Kidney tubule cell (primary cell): ENCODE data around the gene CALML4.
A peak's percentile ranks its signal among the peaks of the same experiment; 100 is the strongest.
"Not testable (repeated sequence)": the region's sequence is repeated elsewhere in the genome, so short reads cannot be mapped to it uniquely, and the experiment has no call there.

Source experiments
- DNase-seq: peaks from one replicate; pipeline ENCODE4 v3.0.0-alpha.2; 2018; ENCODE audit warnings: low spot score

The CALML4 gene

DNA sequence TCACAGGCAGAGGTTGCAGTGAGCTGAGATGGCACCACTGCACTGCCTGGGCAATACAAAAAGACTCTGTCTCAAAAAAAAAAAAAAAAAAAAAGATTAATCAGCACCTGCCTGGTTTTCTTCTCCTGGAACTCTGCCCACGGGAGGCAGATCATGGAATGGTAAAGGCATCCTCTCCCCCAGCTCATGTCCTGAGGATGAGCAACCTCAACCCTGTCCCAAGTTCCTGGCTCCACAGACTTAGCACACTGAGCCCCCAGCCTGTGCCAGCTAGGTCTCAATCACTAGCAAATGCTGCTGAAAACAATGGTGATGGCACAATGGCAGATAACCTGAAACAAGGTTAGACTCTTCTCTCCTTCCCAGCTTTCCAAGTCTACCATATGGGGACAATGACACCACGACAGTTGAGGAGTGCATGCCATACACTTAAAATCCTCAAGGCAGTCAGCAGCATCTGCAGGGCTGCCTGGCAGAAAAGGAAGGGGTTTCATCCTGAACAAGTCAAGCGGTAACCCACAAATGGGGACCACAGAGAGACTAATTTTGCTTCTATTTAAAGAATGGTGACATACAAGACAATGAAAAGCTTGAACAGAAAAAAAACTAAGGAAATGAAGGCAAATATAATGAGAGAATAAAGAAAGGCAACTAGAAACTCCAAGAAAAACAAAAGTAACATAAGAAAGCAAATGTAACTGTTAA, 19.6 kb upstream of the CALML4 start:
- peak; percentile 28 for DNase-seq

DNA sequence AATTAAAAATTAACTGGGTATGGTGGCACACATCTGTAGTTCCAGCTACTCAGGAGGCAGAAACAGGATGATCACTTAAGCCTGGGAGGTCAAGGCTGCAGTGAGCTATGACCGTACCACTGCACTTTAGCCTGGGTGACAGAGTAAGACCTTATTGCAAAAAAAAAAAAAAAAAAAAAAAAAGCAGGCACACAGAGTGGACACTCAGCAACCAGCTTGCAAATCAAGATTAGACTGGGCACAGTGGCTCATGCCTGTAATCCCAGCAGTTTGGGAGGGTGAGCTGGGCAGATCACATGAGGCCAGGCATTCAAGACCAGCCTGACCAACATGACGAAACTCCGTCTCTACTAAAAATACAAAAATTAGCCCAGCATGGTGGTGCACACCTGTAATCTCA, 19.0 kb upstream of the CALML4 start:
- no peak for DNase-seq

GRCh38 chr15:68223171-68223570, 18.0 kb upstream of the CALML4 start:
- no peak for DNase-seq

- not testable (repeated sequence) for DNase-seq
Observed at GRCh38 chr15:68222432-68222743, 17.3 kb upstream of the CALML4 start.

DNA sequence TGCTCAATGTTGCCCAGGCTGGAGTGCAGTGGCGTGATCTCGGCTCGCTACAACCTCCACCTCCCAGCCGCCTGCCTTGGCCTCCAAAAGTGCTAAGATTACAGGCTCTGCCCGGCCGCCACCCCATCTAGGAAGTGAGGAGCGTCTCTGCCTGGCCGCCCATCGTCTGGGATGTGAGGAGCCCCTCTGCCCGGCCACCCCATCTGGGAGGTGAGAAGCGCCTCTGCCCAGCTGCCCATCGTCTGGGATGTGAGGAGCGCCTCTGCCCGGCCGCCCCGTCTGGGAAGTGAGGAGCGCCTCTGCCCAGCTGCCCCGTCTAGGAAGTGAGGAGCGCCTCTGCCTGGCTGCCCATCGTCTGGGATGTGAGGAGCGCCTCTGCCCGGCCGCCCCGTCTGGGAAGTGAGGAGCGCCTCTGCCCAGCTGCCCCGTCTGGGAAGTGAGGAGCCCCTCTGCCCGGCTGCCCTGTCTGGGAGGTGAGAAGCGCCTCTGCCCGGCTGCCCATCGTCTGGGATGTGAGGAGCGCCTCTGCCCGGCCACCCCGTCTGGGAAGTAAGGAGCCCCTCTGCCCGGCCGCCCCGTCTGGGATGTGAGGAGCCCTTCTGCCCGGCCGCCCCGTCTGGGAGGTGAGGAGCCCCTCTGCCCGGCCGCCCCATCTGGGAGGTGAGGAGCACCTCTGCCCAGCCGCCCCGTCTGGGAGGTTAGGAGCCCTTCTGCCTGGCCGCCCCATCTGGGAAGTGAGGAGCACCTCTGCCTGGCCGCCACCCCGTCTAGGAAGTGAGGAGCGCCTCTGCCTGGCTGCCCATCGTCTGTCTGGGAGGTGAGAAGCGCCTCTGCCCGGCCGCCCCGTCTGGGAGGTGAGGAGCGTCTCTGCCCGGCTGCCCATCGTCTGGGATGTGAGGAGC, 16.6 kb upstream of the CALML4 start:
- DNase-seq: not testable (repeated sequence)

DNA sequence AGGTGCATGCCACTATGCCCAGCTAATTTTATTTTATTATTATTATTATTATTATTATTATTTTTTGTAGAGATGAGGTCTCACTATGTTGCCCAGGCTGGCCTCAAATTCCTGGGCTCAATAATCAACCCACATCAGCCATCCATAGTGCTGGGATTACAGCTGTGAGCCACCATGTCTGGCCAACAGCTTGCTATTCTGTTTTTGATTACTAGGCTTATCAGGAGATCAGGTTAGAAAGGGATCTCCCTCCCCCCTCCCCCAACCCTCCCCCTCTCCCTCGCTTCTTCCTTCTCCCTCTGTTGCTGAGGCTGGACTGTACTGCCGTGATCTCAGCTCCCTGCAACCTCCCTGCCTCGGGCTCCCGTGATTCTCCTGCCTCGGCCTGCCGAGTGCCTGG, 15.8 kb upstream of the CALML4 start:
- DNase-seq: no peak

DNA sequence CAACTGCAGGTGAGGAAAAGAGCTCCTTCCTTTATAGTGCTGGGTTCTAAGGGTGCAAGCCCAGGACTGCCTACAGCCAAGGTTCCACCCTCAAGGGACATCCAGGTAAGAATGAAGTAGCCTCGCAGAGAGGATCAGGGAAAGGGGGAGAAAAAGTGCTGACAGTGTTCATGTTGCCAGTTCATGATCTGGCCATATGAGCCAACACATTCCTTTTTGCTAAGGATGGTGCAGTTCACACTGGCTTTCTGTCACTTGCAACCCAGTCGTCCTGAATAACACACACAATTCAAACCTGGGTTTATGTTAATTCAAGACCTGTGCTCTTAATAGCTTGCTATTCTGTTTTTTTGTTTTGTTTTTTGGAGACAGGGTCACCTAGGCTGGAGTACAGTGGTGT, 15.4 kb upstream of the CALML4 start:
- DNase-seq: no peak

- DNase-seq: no peak
Observed at GRCh38 chr15:68218847-68219798, 14.0 kb upstream of the CALML4 start.

GRCh38 chr15:68218331-68218730, 13.2 kb upstream of the CALML4 start:
- DNase-seq: no peak

DNA sequence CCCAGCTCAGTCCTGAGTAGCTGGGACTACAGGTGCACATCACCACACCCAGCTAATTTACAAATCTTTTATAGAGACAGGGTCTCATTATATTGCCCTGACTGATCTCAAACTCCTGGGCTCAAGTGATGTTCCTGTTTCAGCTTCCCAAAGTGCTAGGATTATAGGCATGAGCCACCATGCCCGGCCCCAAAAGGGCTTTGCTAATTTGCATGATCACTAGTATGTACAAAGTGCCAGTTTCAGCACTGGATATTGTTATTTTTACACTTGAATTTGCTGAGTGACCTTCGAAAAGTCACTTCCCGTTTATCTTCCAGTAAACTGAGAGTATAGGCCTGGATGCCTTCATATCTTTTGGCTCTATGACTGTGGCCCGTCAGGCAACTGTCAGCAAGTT, 12.2 kb upstream of the CALML4 start:
- DNase-seq: no peak

DNA sequence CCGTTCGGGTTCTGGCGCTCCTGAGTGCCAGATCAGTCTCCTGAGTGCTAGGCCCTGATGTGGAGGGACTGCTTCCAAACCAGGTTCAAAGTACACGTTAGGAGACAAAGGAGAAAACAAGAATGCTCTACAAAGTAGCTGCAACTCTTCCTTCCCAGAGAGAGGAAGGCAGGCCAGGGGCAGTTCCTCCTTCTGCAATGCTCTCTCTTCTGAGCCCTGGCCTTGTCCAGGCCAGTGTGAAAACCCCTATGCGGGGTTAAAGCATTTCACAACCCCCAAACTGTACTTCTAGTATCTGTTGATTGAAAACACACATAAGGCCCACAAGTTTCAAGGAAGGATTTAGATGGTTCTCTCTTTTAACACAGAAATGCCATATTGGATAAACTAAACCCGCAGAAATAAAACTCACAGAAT, 9.7 kb upstream of the CALML4 start:
- DNase-seq: no peak

DNA sequence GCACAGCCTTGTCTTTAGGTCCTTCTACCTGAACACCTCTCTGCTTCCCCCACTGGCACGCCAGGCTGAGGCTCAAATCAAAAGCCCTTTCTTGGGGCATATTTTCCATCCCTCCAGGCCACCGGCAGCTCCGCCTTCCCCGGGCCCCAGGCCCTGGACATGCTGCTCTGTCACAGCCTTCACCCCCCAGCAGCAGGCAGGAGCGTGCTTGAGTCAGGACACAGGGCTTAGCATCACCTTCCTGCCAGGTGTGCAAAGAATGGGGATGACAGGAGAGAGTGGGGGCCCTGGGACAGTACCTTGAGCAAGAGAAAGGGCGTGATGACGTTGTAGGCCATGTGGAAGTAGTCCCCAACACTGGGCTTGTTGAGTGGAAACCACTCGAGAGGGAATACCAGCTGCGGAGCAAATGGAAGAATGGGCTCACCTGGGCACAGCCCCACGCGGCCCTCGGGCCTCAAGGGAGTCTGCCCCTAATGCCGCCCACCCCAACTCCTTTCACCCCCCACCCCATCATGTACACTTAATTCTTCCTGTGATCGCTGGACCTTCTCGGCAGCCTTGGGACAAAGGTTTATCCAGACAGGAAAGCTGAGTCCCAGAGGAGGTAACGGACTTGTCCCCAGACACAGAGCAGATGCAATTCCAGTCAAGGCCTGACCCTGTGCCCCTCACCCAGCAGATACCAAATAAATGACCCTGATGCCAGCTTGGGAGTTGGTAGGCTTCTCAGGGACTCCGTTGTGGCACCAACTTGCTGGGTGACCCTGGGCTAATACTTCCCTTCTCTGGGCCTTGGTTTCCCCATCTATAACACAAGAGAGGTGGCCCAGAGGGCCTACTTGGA, 9.1 kb upstream of the CALML4 start:
- no peak for DNase-seq

DNA sequence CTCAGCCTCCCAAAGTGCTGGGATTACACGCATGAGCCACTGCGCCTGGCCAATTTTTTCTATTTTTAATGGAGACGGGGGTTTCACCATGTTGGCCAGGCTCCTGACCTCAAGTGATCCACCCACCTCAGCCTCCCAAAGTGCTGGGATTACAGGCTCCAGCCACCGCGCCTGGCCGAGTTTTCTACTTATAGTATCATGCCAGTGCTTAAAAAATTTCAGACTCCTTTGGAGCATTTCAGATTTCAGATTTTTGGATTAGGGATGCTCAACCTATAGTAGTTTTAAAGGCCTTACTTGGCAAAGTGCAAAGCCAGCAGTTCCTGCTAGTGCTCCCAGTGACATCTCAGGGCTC, 8.3 kb upstream of the CALML4 start:
- not testable (repeated sequence) for DNase-seq

GRCh38 chr15:68211656-68212320, 6.7 kb upstream of the CALML4 start:
- DNase-seq: no peak

- DNase-seq: peak; percentile 26
Observed at GRCh38 chr15:68210821-68211655, 5.9 kb upstream of the CALML4 start.

GRCh38 chr15:68210409-68210756, 5.3 kb upstream of the CALML4 start:
- DNase-seq: no peak

DNA sequence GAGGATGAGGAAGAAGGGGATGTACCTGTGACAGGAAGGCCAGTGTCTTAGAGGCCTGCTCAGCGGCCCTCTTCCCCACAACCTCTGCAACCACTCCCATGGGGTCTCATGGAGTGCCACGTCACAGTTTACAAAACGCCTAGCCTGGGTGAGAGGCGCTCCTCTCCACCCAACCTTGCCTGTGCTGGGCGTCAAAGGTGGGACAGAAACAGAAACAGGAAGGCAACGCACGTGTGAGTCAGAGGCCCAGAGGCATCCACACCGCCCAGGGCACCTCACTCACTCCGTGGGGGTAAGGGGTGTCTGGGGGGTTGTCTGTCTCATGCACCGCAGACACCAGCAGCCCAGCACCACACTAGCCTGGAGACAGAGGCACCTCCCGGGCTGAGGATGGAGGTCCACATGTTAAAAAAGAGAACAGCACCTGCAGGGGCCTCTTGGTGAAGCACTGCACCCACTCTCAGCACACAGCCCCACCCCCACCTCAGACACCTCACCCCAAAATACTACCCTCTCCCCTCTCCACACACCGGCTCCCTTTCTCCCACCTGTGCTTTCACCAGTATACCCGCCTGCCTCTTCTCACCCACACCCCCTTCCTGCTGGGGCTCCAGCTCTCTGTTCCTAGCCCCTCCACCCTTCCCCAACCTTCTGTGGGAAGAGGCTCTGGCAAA, 4.7 kb upstream of the CALML4 start:
- no peak for DNase-seq

- DNase-seq: no peak
Observed at GRCh38 chr15:68209272-68209671, 4.1 kb upstream of the CALML4 start.

- no peak for DNase-seq
Observed at GRCh38 chr15:68208636-68209240, 3.6 kb upstream of the CALML4 start.
